Nephron progenitor cell (in vitro differentiated cells): ENCODE results near the gene TOLLIP.
"Not testable (repeated sequence)": the region's sequence is repeated elsewhere in the genome, so short reads cannot be mapped to it uniquely, and the experiment has no call there.

Experiments used
- DNase-seq: peaks from one replicate; pipeline ENCODE4 v3.0.0; 2021
- H3K27ac Mint-ChIP-seq: 2 replicates; pipeline ENCODE4 v1.8.0; 2021; ENCODE audit warnings: mild to moderate bottlenecking, moderate library complexity, mixed read lengths
- H3K27me3 Mint-ChIP-seq: 2 replicates; pipeline ENCODE4 v1.8.0; 2021; ENCODE audit warnings: mild to moderate bottlenecking, low read depth, mixed read lengths; ENCODE audit not compliant: poor library complexity
- H3K36me3 Mint-ChIP-seq: 2 replicates; pipeline ENCODE4 v1.8.0; 2021; ENCODE audit warnings: low read depth, mixed read lengths
- H3K4me1 Mint-ChIP-seq: 2 replicates; pipeline ENCODE4 v1.8.0; 2021; ENCODE audit warnings: mixed read lengths
- H3K4me3 Mint-ChIP-seq: 2 replicates; pipeline ENCODE4 v1.8.0; 2021; ENCODE audit warnings: mild to moderate bottlenecking, moderate library complexity, mixed read lengths
- H3K9me3 Mint-ChIP-seq: 2 replicates; pipeline ENCODE4 v1.8.0; 2021; ENCODE audit warnings: mild to moderate bottlenecking, moderate library complexity, mixed read lengths
- TF ChIP-seq, protein P1 (sequence below): fragments of 200-600 bp; sonication (generic); IDR thresholded peaks from 2 replicates; pipeline ENCODE4 v1.5.0; 2021; ENCODE audit warnings: antibody characterized with exemption

The TOLLIP gene

GRCh38 chr11:1267441-1268100, 41.9 kb downstream of the TOLLIP start:
- Mint-ChIP-seq H3K27ac (no peak overlapping the region), H3K9me3 (peaks cover 30% of the 10 kb centered on the region), H3K27me3 (peaks cover 3% of the 10 kb centered on the region), H3K4me3 (no peak overlapping the region), H3K36me3 (peaks cover 18% of the 10 kb centered on the region), H3K4me1 (peaks cover 12% of the 10 kb centered on the region)
- TF ChIP-seq, protein P1, sequence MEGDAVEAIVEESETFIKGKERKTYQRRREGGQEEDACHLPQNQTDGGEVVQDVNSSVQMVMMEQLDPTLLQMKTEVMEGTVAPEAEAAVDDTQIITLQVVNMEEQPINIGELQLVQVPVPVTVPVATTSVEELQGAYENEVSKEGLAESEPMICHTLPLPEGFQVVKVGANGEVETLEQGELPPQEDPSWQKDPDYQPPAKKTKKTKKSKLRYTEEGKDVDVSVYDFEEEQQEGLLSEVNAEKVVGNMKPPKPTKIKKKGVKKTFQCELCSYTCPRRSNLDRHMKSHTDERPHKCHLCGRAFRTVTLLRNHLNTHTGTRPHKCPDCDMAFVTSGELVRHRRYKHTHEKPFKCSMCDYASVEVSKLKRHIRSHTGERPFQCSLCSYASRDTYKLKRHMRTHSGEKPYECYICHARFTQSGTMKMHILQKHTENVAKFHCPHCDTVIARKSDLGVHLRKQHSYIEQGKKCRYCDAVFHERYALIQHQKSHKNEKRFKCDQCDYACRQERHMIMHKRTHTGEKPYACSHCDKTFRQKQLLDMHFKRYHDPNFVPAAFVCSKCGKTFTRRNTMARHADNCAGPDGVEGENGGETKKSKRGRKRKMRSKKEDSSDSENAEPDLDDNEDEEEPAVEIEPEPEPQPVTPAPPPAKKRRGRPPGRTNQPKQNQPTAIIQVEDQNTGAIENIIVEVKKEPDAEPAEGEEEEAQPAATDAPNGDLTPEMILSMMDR: no peak
- no peak for DNase-seq

DNA sequence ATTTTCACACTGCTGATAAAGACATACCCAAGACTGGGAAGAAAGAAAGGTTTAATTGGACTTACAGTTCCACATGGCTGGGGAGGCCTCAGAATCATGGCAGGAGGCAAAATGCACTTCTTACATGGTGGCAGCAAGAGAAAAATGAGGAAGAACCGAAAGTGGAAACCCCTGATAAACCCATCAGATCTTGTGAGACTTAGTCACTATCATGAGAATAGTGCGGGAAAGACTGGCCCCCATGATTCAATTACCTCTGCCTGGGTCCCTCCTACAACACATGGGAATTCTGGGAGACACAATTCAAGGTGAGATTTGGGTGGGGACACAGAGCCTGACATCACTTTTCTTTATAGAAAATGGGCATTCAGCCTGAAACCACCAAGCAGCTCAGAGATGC, 42.5 kb downstream of the TOLLIP start:
- not testable (repeated sequence) for H3K27me3 Mint-ChIP-seq, H3K27ac Mint-ChIP-seq, DNase-seq, H3K4me3 Mint-ChIP-seq
- peaks cover 17% of the 10 kb centered on the region for H3K4me1 Mint-ChIP-seq
- peaks cover 16% of the 10 kb centered on the region for H3K36me3 Mint-ChIP-seq
- H3K9me3 Mint-ChIP-seq: peaks cover 30% of the 10 kb centered on the region

DNA sequence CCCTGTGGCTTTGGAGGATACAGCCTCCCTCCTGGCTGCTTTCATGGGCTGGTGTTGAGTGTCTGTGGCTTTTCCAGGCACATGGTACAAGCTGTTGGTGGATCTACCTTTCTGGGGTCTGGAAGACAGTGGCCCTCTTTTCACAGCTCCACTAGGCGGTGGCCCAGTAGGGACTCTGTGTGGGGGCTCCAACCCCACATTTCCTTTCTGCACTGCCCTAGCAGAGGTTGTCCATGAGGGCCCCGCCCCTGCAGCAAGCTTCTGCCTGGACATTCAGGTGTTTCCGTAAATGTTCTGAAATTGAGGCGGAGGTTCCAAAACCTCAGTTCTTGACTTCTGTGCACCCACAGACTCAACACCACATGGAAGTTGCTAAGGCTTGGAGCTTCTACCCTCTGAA, 44.0 kb downstream of the TOLLIP start:
- not testable (repeated sequence) for H3K27me3 Mint-ChIP-seq, DNase-seq, H3K27ac Mint-ChIP-seq, H3K4me3 Mint-ChIP-seq
- peaks cover 11% of the 10 kb centered on the region for H3K4me1 Mint-ChIP-seq
- H3K36me3 Mint-ChIP-seq: peaks cover 16% of the 10 kb centered on the region
- peaks cover 30% of the 10 kb centered on the region for H3K9me3 Mint-ChIP-seq

DNA sequence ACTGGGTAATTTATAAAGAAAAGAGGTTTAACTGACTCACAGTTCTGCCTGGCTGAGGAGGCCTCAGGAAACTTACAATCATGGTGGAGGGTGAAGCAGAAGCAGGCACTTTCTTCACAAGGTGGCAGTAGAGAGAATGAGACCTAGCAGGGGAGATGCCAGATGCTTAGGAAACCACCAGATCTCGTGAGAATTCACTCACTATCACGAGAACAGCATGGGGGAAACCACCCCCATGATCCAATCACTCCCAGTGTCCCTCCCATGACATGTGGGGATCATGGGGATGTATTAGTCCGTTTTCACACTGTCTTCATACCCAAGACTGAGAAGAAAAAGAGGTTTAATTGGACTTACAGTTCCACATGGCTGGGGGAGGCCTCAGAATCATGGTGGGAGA, 45.0 kb downstream of the TOLLIP start:
- not testable (repeated sequence) for H3K4me3 Mint-ChIP-seq, H3K27me3 Mint-ChIP-seq, DNase-seq
- Mint-ChIP-seq H3K27ac (peak overlapping the region; percentile 47), H3K36me3 (peaks cover 16% of the 10 kb centered on the region), H3K9me3 (peaks cover 30% of the 10 kb centered on the region), H3K4me1 (peaks cover 11% of the 10 kb centered on the region)

- Mint-ChIP-seq H3K9me3 (peaks cover 26% of the 10 kb centered on the region), H3K27me3 (no peaks in the 10 kb centered on the region)
- DNase-seq: no peak
Measured at GRCh38 chr11:1263010-1263409, 46.4 kb downstream of the TOLLIP start.

GRCh38 chr11:1262172-1263006, 47.0 kb downstream of the TOLLIP start:
- Mint-ChIP-seq H3K9me3 (peaks cover 26% of the 10 kb centered on the region), H3K27ac (peak overlapping the region; percentile 35)
- peak; percentile 87 for DNase-seq

More at GRCh38 chr11:1263010-1263409, 46.4 kb downstream of the TOLLIP start:
- TF ChIP-seq, protein P1: no peak
- Mint-ChIP-seq H3K27ac (no peak overlapping the region), H3K4me3 (peak overlapping the region; percentile 76), H3K36me3 (peaks cover 16% of the 10 kb centered on the region), H3K4me1 (peaks cover 11% of the 10 kb centered on the region)

More at GRCh38 chr11:1262172-1263006, 47.0 kb downstream of the TOLLIP start:
- TF ChIP-seq, protein P1: no peak
- Mint-ChIP-seq H3K4me3 (peak overlapping the region; percentile 76), H3K36me3 (peaks cover 16% of the 10 kb centered on the region), H3K4me1 (peaks cover 11% of the 10 kb centered on the region), H3K27me3 (no peaks in the 10 kb centered on the region)
